PC-9 (cell line): Measurements from ENCODE around the gene FAM180B.

ENCODE experiments used
- EZH2 ChIP-seq: fragments of 200-600 bp; sonication (generic); IDR thresholded peaks from 2 replicates; pipeline ENCODE4 v1.8.0; 2017; ENCODE audit warnings: antibody characterized with exemption, low read depth
- TF ChIP-seq, protein P1 (sequence below): fragments of 200-600 bp; sonication (generic); conservative IDR thresholded peaks from 2 replicates; pipeline ENCODE4 v1.6.1; 2017; ENCODE audit warnings: mixed run types, antibody characterized with exemption, mild to moderate bottlenecking, moderate library complexity

DNA sequence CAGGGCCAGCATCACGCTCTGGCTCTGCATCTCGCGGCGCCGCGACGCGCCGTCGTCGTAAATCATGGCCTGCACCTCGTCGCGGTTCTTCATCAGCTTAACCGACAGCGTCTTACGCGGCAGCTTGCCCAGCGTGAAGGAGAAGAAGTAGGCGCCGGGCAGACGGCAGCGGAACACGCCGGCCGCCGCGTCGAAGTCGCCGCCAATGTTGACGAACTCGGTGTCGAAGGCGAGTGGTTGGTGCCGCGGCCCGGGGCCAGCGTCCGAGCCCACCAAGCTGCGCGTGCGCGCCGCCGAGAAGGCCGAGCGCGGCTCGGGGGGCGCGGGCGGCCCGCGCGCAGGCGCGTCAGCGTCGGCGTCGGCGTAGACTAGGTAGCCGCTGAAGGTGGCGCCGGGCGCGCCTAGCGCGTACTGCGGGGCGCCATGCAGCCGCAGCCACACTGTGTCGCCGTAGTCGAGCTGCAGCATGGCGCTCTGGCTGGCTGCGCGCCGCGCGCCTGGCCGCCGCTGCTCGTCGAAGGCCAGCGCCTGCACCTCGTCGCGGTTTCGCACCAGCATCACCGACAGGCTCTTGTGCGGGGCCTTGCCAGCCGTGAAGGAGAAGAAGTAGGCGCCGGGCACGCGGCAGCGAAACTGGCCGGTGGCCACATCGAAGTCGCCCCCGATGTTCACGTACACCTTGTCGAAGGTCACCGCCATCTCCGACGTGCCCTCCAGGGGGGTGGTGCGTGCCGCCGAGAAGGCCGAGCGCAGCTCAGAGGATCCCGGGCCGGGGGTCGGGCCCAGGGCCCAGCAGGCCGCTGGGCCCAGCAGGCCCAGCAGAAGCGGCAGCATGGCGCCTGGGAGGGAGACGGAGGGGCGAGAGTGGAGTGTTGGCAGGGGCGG is 3.7 kb downstream of the FAM180B start:
- TF ChIP-seq, protein P1, sequence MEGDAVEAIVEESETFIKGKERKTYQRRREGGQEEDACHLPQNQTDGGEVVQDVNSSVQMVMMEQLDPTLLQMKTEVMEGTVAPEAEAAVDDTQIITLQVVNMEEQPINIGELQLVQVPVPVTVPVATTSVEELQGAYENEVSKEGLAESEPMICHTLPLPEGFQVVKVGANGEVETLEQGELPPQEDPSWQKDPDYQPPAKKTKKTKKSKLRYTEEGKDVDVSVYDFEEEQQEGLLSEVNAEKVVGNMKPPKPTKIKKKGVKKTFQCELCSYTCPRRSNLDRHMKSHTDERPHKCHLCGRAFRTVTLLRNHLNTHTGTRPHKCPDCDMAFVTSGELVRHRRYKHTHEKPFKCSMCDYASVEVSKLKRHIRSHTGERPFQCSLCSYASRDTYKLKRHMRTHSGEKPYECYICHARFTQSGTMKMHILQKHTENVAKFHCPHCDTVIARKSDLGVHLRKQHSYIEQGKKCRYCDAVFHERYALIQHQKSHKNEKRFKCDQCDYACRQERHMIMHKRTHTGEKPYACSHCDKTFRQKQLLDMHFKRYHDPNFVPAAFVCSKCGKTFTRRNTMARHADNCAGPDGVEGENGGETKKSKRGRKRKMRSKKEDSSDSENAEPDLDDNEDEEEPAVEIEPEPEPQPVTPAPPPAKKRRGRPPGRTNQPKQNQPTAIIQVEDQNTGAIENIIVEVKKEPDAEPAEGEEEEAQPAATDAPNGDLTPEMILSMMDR: no peak
- TF ChIP-seq EZH2: no peak
